KMS-11 (cell line): ENCODE results near the gene TTC32.

Experiments used
- H2AFZ ChIP-seq: fragments of 200-600 bp; sonication (generic); 2 replicates; pipeline ENCODE4 v1.6.1; 2016; ENCODE audit warnings: antibody characterized with exemption, mixed run types, low read depth
- H3K27ac ChIP-seq: fragments of 200-600 bp; sonication (generic); 2 replicates; pipeline ENCODE4 v1.6.1; 2016; ENCODE audit warnings: mild to moderate bottlenecking, mixed run types
- H3K27me3 ChIP-seq: fragments of 200-600 bp; sonication (generic); 2 replicates; pipeline ENCODE4 v1.6.1; 2017; ENCODE audit warnings: mild to moderate bottlenecking, low read depth, mixed run types, moderate library complexity; ENCODE audit not compliant: insufficient read depth
- H3K36me3 ChIP-seq: fragments of 200-600 bp; sonication (generic); 2 replicates; pipeline ENCODE4 v1.6.1; 2017; ENCODE audit warnings: mild to moderate bottlenecking, mixed run types; ENCODE audit not compliant: insufficient read depth
- H3K4me1 ChIP-seq: fragments of 200-600 bp; sonication (generic); 2 replicates; pipeline ENCODE4 v1.6.1; 2016; ENCODE audit warnings: mild to moderate bottlenecking, low read depth, mixed run types; ENCODE audit not compliant: poor library complexity, severe bottlenecking
- H3K4me2 ChIP-seq: fragments of 200-600 bp; sonication (generic); 2 replicates; pipeline ENCODE4 v1.7.0; 2016; ENCODE audit warnings: mild to moderate bottlenecking, mixed run types
- H3K4me3 ChIP-seq: fragments of 200-600 bp; sonication (generic); IDR thresholded peaks from 2 replicates; pipeline ENCODE4 v1.6.1; 2017; ENCODE audit warnings: low read depth, low read length, mixed read lengths; ENCODE audit not compliant: insufficient read depth
- H3K79me2 ChIP-seq: fragments of 200-600 bp; sonication (generic); 2 replicates; pipeline ENCODE4 v1.6.1; 2016; ENCODE audit warnings: low read depth, mixed run types; ENCODE audit not compliant: insufficient read depth
- H3K9ac ChIP-seq: fragments of 200-600 bp; sonication (generic); 2 replicates; pipeline ENCODE4 v1.6.1; 2016; ENCODE audit warnings: mild to moderate bottlenecking, mixed run types
- H4K20me1 ChIP-seq: fragments of 200-600 bp; sonication (generic); 2 replicates; pipeline ENCODE4 v1.6.1; 2016; ENCODE audit warnings: mild to moderate bottlenecking, mixed run types; ENCODE audit not compliant: insufficient read depth
- TF ChIP-seq, protein P1 (sequence below): fragments of 200-600 bp; sonication (generic); conservative IDR thresholded peaks from 2 replicates; pipeline ENCODE4 v1.6.1; 2017; ENCODE audit warnings: low read depth, mild to moderate bottlenecking, antibody characterized with exemption, low read length, moderate library complexity, mixed read lengths

Gene TTC32

DNA sequence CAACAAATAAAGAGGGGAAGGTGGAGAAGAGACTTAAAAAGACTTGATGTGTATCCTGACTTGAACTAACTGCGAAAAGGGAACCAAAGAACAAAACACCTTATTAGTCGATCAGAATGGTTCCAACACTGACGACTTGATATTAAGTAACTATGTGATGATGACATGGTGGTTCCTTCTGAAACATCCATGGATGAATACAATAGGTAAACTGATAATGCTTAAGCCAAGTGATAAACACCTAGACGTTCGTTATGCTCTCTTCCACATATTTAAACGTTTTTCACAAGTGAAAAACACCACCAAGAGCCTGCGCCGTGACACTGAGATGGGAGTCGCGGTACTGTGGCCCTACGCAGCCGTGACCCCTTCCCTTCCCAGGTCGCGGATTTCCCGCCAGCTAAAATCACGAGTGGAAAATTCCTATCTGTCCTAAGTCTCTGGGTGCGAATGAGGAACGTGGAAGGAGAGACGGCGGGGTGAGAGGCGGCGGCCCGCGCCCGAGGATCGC is 797 bp downstream of the TTC32 start:
- peak overlapping the region; percentile 77 for H3K27ac ChIP-seq
- peaks cover 17% of the 10 kb centered on the region; the same call in 1 of the 2 replicates for H3K79me2 ChIP-seq

GRCh38 chr2:19899985-19900930 is 1.5 kb downstream of the TTC32 start:
- H3K27me3 ChIP-seq, result no peaks in the 10 kb centered on the region
- H3K79me2 ChIP-seq, result peaks cover 17% of the 10 kb centered on the region; the same call in 1 of the 2 replicates
- no peaks in the 10 kb centered on the region for H3K36me3 ChIP-seq
- H3K4me1 ChIP-seq, result peaks cover 26% of the 10 kb centered on the region
- peak overlapping the region; percentile 97 for H3K4me2 ChIP-seq
- peak overlapping the region; percentile 77; the same call in 1 of the 2 replicates for H3K27ac ChIP-seq
- H2AFZ ChIP-seq, result peak overlapping the region; percentile 77
- peak overlapping the region; percentile 78 for H3K9ac ChIP-seq
- TF ChIP-seq, protein P1, sequence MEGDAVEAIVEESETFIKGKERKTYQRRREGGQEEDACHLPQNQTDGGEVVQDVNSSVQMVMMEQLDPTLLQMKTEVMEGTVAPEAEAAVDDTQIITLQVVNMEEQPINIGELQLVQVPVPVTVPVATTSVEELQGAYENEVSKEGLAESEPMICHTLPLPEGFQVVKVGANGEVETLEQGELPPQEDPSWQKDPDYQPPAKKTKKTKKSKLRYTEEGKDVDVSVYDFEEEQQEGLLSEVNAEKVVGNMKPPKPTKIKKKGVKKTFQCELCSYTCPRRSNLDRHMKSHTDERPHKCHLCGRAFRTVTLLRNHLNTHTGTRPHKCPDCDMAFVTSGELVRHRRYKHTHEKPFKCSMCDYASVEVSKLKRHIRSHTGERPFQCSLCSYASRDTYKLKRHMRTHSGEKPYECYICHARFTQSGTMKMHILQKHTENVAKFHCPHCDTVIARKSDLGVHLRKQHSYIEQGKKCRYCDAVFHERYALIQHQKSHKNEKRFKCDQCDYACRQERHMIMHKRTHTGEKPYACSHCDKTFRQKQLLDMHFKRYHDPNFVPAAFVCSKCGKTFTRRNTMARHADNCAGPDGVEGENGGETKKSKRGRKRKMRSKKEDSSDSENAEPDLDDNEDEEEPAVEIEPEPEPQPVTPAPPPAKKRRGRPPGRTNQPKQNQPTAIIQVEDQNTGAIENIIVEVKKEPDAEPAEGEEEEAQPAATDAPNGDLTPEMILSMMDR, result no peak
- no peak overlapping the region for H3K4me3 ChIP-seq
- no peaks in the 10 kb centered on the region; the same call in 1 of the 2 replicates for H4K20me1 ChIP-seq

More for the DNA sequence above, 797 bp downstream of the TTC32 start:
- peak overlapping the region; percentile 97 for H3K4me2 ChIP-seq
- peak overlapping the region; percentile 78 for H3K9ac ChIP-seq
- H3K36me3 ChIP-seq, result no peaks in the 10 kb centered on the region
- H3K4me3 ChIP-seq, result peak overlapping the region; percentile 40
- peaks cover 26% of the 10 kb centered on the region for H3K4me1 ChIP-seq
- H2AFZ ChIP-seq, result peak overlapping the region; percentile 77
- no peaks in the 10 kb centered on the region for H3K27me3 ChIP-seq
- TF ChIP-seq, protein P1, result no peak
- no peaks in the 10 kb centered on the region; the same call in 1 of the 2 replicates for H4K20me1 ChIP-seq

GRCh38 chr2:19898592-19899329 is 3.0 kb downstream of the TTC32 start:
- Histone ChIP-seq H3K9ac (no peak overlapping the region), H2AFZ (no peak overlapping the region)

More at GRCh38 chr2:19898592-19899329, 3.0 kb downstream of the TTC32 start:
- Histone ChIP-seq H3K27me3 (no peaks in the 10 kb centered on the region), H3K36me3 (no peaks in the 10 kb centered on the region), H3K4me1 (peaks cover 26% of the 10 kb centered on the region), H3K27ac (no peak overlapping the region), H3K79me2 (peaks cover 17% of the 10 kb centered on the region; the same call in 1 of the 2 replicates), H4K20me1 (no peaks in the 10 kb centered on the region; the same call in 1 of the 2 replicates), H3K4me3 (no peak overlapping the region), H3K4me2 (no peak overlapping the region)
- TF ChIP-seq, protein P1, result no peak
